HEK293 (cell line): ENCODE measurements around the gene ACSS1.

Experiments
- CTCF ChIP-seq: fragments of 450-650 bp; formaldehyde crosslinking; IDR thresholded peaks from 2 replicates; pipeline ENCODE4 v1.5.1; 2016; ENCODE audit warnings: missing biosample characterization, missing genetic modification characterization
- KLF16 ChIP-seq: fragments of 450-650 bp; formaldehyde crosslinking; IDR thresholded peaks from 2 replicates; pipeline ENCODE4 v1.5.1; 2017; ENCODE audit warnings: missing biosample characterization, missing genetic modification characterization
- YY1 ChIP-seq: fragments of 450-650 bp; formaldehyde crosslinking; IDR thresholded peaks from 2 replicates; pipeline ENCODE4 v1.5.1; 2018; ENCODE audit warnings: missing biosample characterization, missing genetic modification characterization
- ZNF23 ChIP-seq: fragments of 450-650 bp; formaldehyde crosslinking; IDR thresholded peaks from 2 replicates; pipeline ENCODE4 v1.5.1; 2016; ENCODE audit warnings: missing biosample characterization, missing genetic modification characterization, borderline replicate concordance
- ZNF404 ChIP-seq: fragments of 450-650 bp; formaldehyde crosslinking; IDR thresholded peaks from 2 replicates; pipeline ENCODE4 v1.5.1; 2017; ENCODE audit warnings: missing biosample characterization, missing genetic modification characterization
- ZNF549 ChIP-seq: fragments of 450-650 bp; IDR thresholded peaks from 2 replicates; pipeline ENCODE4 v1.5.1; 2018; ENCODE audit warnings: missing biosample characterization, missing genetic modification characterization, mild to moderate bottlenecking, inconsistent platforms, moderate library complexity
- ZNF660 ChIP-seq: fragments of 450-650 bp; IDR thresholded peaks from 2 replicates; pipeline ENCODE4 v1.5.1; 2018; ENCODE audit warnings: missing biosample characterization, mild to moderate bottlenecking, missing genetic modification characterization

- TF ChIP-seq YY1 (tag by site-specific recombination) (no peak), ZNF23 (tag by site-specific recombination) (no peak), ZNF549 (tag by site-specific recombination) (no peak), ZNF660 (no peak), CTCF (tag by site-specific recombination) (no peak), ZNF404 (tag by site-specific recombination) (no peak), KLF16 (tag by site-specific recombination) (no peak)
These were observed 32.7 kb downstream of the ACSS1 start for GRCh38 chr20:25025091-25025861.
